ENCODE data around the gene TASOR.

The TASOR gene

GRCh38 chr3:56691165-56692000 is 8.3 kb upstream of the TASOR start:
- no peak overlapping the region for H3K4me3 ChIP-seq (replicated peaks; ENCODE audit: low read depth, low read length)
- peak; percentile 18 for DNase-seq (ENCODE audit: low read depth)
- TF ChIP-seq CTCF (IDR thresholded peaks at IDR 0.05; ENCODE audit: low read length, missing control alignments), result no peak

GRCh38 chr3:56689303-56689702 is 6.2 kb upstream of the TASOR start:
- no peak for DNase-seq (ENCODE audit: low read depth)
- TF ChIP-seq CTCF (IDR thresholded peaks at IDR 0.05; ENCODE audit: low read length, missing control alignments), result no peak
- no peak overlapping the region for H3K4me3 ChIP-seq (replicated peaks; ENCODE audit: low read depth, low read length)

- TF ChIP-seq CTCF (IDR thresholded peaks at IDR 0.05; ENCODE audit: low read length, missing control alignments), result no peak
- H3K4me3 ChIP-seq (replicated peaks; ENCODE audit: low read depth, low read length), result no peak overlapping the region
- DNase-seq (ENCODE audit: low read depth), result no peak
Measured at GRCh38 chr3:56688191-56688590, 5.1 kb upstream of the TASOR start.

GRCh38 chr3:56684029-56684428 is 964 bp upstream of the TASOR start:
- no peak for TF ChIP-seq CTCF (IDR thresholded peaks at IDR 0.05; ENCODE audit: low read length, missing control alignments)
- H3K4me3 ChIP-seq (replicated peaks; ENCODE audit: low read depth, low read length), result no peak overlapping the region
- no peak for DNase-seq (ENCODE audit: low read depth)

- TF ChIP-seq CTCF (IDR thresholded peaks at IDR 0.05; ENCODE audit: low read length, missing control alignments), result no peak
- peak; percentile 74 for DNase-seq (ENCODE audit: low read depth)
- peak overlapping the region; percentile 80 for H3K4me3 ChIP-seq (replicated peaks; ENCODE audit: low read depth, low read length)
Measured at GRCh38 chr3:56682462-56683121, 473 bp downstream of the TASOR start.

GRCh38 chr3:56681984-56682461 is 1.0 kb downstream of the TASOR start:
- peak overlapping the region; percentile 80 for H3K4me3 ChIP-seq (replicated peaks; ENCODE audit: low read depth, low read length)
- TF ChIP-seq CTCF (IDR thresholded peaks at IDR 0.05; ENCODE audit: low read length, missing control alignments), result no peak

More at GRCh38 chr3:56681984-56682461, 1.0 kb downstream of the TASOR start:
- no peak for DNase-seq (ENCODE audit: low read depth)
